ENCODE measurements around the gene MRPS18A.
"Not testable (repeated sequence)": the region's sequence is repeated elsewhere in the genome, so short reads cannot be mapped to it uniquely, and the experiment has no call there.

The MRPS18A gene

GRCh38 chr6:43636308-43636659, 51.3 kb downstream of the MRPS18A start:
- DNase-seq (ENCODE audit: low read depth): peak; percentile 21
- H3K4me3 ChIP-seq (ENCODE audit: low read length): peak overlapping the region; percentile 79
- no peak for TF ChIP-seq CTCF (IDR thresholded peaks at IDR 0.05; ENCODE audit: insufficient read depth, low read depth, low read length, missing control alignments)

- peak within 1 kb of the TSS; percentile 79 for H3K4me3 ChIP-seq (ENCODE audit: low read length)
- peak; percentile 61 for DNase-seq (ENCODE audit: low read depth)
- no peak for TF ChIP-seq CTCF (IDR thresholded peaks at IDR 0.05; ENCODE audit: insufficient read depth, low read depth, low read length, missing control alignments)
Measured at GRCh38 chr6:43635387-43636307, 51.9 kb downstream of the MRPS18A start, which contains the start of gene MAD2L1BP. Gene MAD2L1BP, plus strand, starts transcription at chr6:43635840. Its CDS starts 36 bp downstream, at chr6:43635876.

- no peak for TF ChIP-seq CTCF (IDR thresholded peaks at IDR 0.05; ENCODE audit: insufficient read depth, low read depth, low read length, missing control alignments)
- no peak overlapping the region for H3K4me3 ChIP-seq (ENCODE audit: low read length)
Measured at GRCh38 chr6:43634702-43635303, 52.8 kb downstream of the MRPS18A start.

GRCh38 chr6:43633002-43633401, 54.6 kb downstream of the MRPS18A start:
- H3K4me3 ChIP-seq (ENCODE audit: low read length); DNase-seq (ENCODE audit: low read depth): not testable (repeated sequence)

More at GRCh38 chr6:43634702-43635303, 52.8 kb downstream of the MRPS18A start:
- DNase-seq (ENCODE audit: low read depth): no peak

- no peak overlapping the region for H3K4me3 ChIP-seq (ENCODE audit: low read length)
- no peak for DNase-seq (ENCODE audit: low read depth)
- no peak for TF ChIP-seq CTCF (IDR thresholded peaks at IDR 0.05; ENCODE audit: insufficient read depth, low read depth, low read length, missing control alignments)
Measured at GRCh38 chr6:43630980-43631619, 56.5 kb downstream of the MRPS18A start.

GRCh38 chr6:43629505-43630300, 57.9 kb downstream of the MRPS18A start:
- TF ChIP-seq CTCF (IDR thresholded peaks at IDR 0.05; ENCODE audit: insufficient read depth, low read depth, low read length, missing control alignments): no peak
- DNase-seq (ENCODE audit: low read depth): peak; percentile 98
- H3K4me3 ChIP-seq (ENCODE audit: low read length): peak overlapping the region; percentile 82
